ENCODE measurements around the gene LRRC8C.

Gene LRRC8C

DNA sequence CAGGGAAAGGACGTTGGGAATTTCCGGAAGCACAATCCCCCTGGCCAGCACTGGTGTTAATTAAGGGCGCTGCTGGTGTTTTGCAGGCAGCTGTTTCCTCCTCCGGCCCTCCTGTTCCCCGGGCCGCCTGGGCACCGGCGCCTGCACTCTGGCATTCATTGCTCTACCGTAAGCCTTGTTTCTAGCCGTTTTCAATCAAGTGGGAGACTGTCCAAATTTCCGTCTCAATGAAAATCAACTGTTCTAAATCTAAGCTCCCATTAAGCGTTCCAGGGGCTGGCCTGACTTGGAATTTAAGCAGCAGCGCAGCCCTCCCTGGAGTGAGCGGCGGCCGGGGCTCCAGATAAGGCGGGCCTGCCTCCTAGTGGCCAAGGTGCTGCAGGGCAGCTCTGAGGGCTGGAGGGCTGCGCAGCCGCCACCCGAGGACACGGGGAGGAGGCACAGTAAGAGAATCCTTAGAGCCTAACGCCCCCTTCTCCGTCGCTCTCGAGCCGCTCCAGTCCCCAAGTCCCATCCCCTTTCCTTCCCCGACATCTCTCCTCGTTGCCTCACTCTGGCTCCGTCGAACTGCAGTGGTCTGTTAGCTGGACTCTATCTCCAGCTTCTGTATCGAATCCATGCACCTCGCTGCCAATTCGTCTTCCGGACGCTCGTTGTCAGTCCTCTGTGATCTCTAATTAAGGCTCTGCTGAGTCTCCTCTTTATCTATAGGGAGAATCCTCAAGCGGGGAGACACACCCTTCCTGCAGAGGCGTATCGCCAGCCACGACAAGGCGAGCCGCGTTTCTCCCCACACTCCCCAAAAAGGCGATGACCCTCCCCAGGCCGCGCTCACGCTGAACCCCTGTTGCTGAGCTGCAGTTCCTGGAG lies 130.1 kb downstream of the LRRC8C start:
- DNase-seq (ENCODE audit: insufficient read length, low spot score) = peak; percentile 65
- peak; percentile 89 for FAIRE-seq
- TF ChIP-seq SPI1 (IDR thresholded peaks at IDR 0.05; ENCODE audit: low read depth, low read length) = no peak
- TF ChIP-seq POLR2AphosphoS5 (IDR thresholded peaks at IDR 0.05; ENCODE audit: low read depth, low read length) = no peak
- no peak for TF ChIP-seq PAX5 (IDR thresholded peaks at IDR 0.05; ENCODE audit: insufficient read depth, low read length, severe bottlenecking)
- no peak for TF ChIP-seq POU2F2 (IDR thresholded peaks at IDR 0.05; ENCODE audit: low read depth, low read length)
- TF ChIP-seq POLR2A (IDR thresholded peaks at IDR 0.05; ENCODE audit: low read depth, low read length) = no peak

- TF ChIP-seq POLR2A (IDR thresholded peaks at IDR 0.05; ENCODE audit: low read depth, low read length) (no peak), TAF1 (IDR thresholded peaks at IDR 0.05; ENCODE audit: low read depth, low read length) (no peak), POLR2AphosphoS5 (IDR thresholded peaks at IDR 0.05; ENCODE audit: low read depth, low read length) (no peak), PAX5 (IDR thresholded peaks at IDR 0.05; ENCODE audit: insufficient read depth, low read length, severe bottlenecking) (no peak), SPI1 (IDR thresholded peaks at IDR 0.05; ENCODE audit: low read depth, low read length) (no peak), POU2F2 (IDR thresholded peaks at IDR 0.05; ENCODE audit: low read depth, low read length) (no peak)
- FAIRE-seq (peak; percentile 20), DNase-seq (ENCODE audit: insufficient read length, low spot score) (no peak)
These were observed 130.7 kb downstream of the LRRC8C start for GRCh38 chr1:89763649-89763986.

GRCh38 chr1:89765774-89766173 lies 132.9 kb downstream of the LRRC8C start:
- TF ChIP-seq POLR2AphosphoS5 (IDR thresholded peaks at IDR 0.05; ENCODE audit: low read depth, low read length) (no peak), SPI1 (IDR thresholded peaks at IDR 0.05; ENCODE audit: low read depth, low read length) (no peak), POLR2A (IDR thresholded peaks at IDR 0.05; ENCODE audit: low read depth, low read length) (no peak), POU2F2 (IDR thresholded peaks at IDR 0.05; ENCODE audit: low read depth, low read length) (no peak), PAX5 (IDR thresholded peaks at IDR 0.05; ENCODE audit: insufficient read depth, low read length, severe bottlenecking) (no peak), TAF1 (IDR thresholded peaks at IDR 0.05; ENCODE audit: low read depth, low read length) (no peak)
- no peak for FAIRE-seq
- no peak for DNase-seq (ENCODE audit: insufficient read length, low spot score)

- no peak for DNase-seq (ENCODE audit: insufficient read length, low spot score)
- FAIRE-seq = no peak
- TF ChIP-seq TAF1 (IDR thresholded peaks at IDR 0.05; ENCODE audit: low read depth, low read length) = no peak
- TF ChIP-seq POLR2AphosphoS5 (IDR thresholded peaks at IDR 0.05; ENCODE audit: low read depth, low read length) = no peak
- TF ChIP-seq SPI1 (IDR thresholded peaks at IDR 0.05; ENCODE audit: low read depth, low read length) = no peak
- no peak for TF ChIP-seq PAX5 (IDR thresholded peaks at IDR 0.05; ENCODE audit: insufficient read depth, low read length, severe bottlenecking)
- no peak for TF ChIP-seq POU2F2 (IDR thresholded peaks at IDR 0.05; ENCODE audit: low read depth, low read length)
- TF ChIP-seq POLR2A (IDR thresholded peaks at IDR 0.05; ENCODE audit: low read depth, low read length) = no peak
These were observed 134.7 kb downstream of the LRRC8C start for GRCh38 chr1:89767618-89768017.

Measured in GM12891 (cell line).